A549 treated with AZD9567 at 1 μM for 4 hours (cell line): ENCODE data around the gene CAPN9. TPM values are rescaled to one million over a fixed set of nuclear protein-coding genes. Genes with fewer than 3 reads are reported as not detected.

Source experiments
- total RNA-seq: library from RNA; stranded (reverse); fragments of 200-300 nt; extraction: Qiagen RNA extraction; gene quantifications from 5 replicates; pipeline ENCODE4 v1.2.3, GENCODE V29; 2022; ENCODE audit not compliant: insufficient read depth

CAPN9 gene
- total RNA-seq: not detected in 5 replicates

GRCh38 chr1:230747127-230747730 is at the start of gene CAPN9:
Gene CAPN9, plus strand, starts transcription at chr1:230747388. Its CDS starts 109 bp downstream, at chr1:230747497.

GRCh38 chr1:230713915-230714764 is 33.0 kb upstream of the CAPN9 start, which contains the start of gene AGT:
Gene AGT, minus strand, starts transcription at chr1:230714122. Its CDS starts 3,299 bp downstream, at chr1:230710823.

Other genes with a start within 250 kb of the CAPN9 start
- gene COG2, start 104.9 kb upstream of the CAPN9 start, total RNA-seq: 22.9 to 24.0 TPM (median 23.6 TPM) in 5 replicates
- gene AGT, start 33.3 kb upstream of the CAPN9 start, total RNA-seq: 0.07 to 0.11 TPM (median 0.09 TPM) in 4 of 5 replicates, not detected in the other
- 17.5 to 29.9 TPM (median 18.7 TPM) in 5 replicates for gene C1orf198, start 121.1 kb downstream of the CAPN9 start, total RNA-seq
- 9.4 to 15.3 TPM (median 11.7 TPM) in 5 replicates for gene TTC13, start 231.5 kb downstream of the CAPN9 start, total RNA-seq
- 22.9 to 27.2 TPM (median 24.7 TPM) in 5 replicates for gene ARV1, start 231.7 kb downstream of the CAPN9 start, total RNA-seq